Loucy (cell line): ENCODE measurements around the gene BEAN1.

ENCODE experiments used
- H2AFZ ChIP-seq: fragments of 200-600 bp; sonication (generic); 2 replicates; pipeline ENCODE4 v1.6.0; 2016; ENCODE audit warnings: antibody characterized with exemption, mild to moderate bottlenecking, low read length, moderate library complexity
- H3F3A ChIP-seq: fragments of 200-600 bp; 2 replicates; pipeline ENCODE4 v1.6.0; 2016; ENCODE audit warnings: antibody characterized with exemption, low read depth, mild to moderate bottlenecking
- H3K27me3 ChIP-seq: fragments of 200-600 bp; sonication (generic); 2 replicates; pipeline ENCODE4 v1.6.1; 2014; ENCODE audit warnings: low read length, mild to moderate bottlenecking; ENCODE audit not compliant: insufficient read depth, poor library complexity, severe bottlenecking
- H3K36me3 ChIP-seq: fragments of 200-600 bp; sonication (generic); 2 replicates; pipeline ENCODE4 v1.6.1; 2016; ENCODE audit warnings: low read length; ENCODE audit not compliant: insufficient read depth
- H3K4me1 ChIP-seq: fragments of 200-600 bp; sonication (generic); 2 replicates; pipeline ENCODE4 v1.5.1; 2014; ENCODE audit warnings: low read length, mild to moderate bottlenecking; ENCODE audit not compliant: insufficient read depth, poor library complexity, severe bottlenecking
- H3K4me2 ChIP-seq: fragments of 200-600 bp; sonication (generic); 2 replicates; pipeline ENCODE4 v1.6.0; 2014; ENCODE audit warnings: antibody characterized with exemption, low read length, low read depth, mild to moderate bottlenecking; ENCODE audit not compliant: poor library complexity, severe bottlenecking
- H3K4me3 ChIP-seq: fragments of 200-600 bp; sonication (generic); 2 replicates; pipeline ENCODE4 v1.5.1; 2014; ENCODE audit warnings: low read length, mild to moderate bottlenecking, mixed read lengths; ENCODE audit not compliant: poor library complexity, severe bottlenecking
- H3K79me2 ChIP-seq: fragments of 200-600 bp; sonication (generic); 2 replicates; pipeline ENCODE4 v1.6.1; 2014; ENCODE audit warnings: low read length; ENCODE audit not compliant: insufficient read depth
- H3K9ac ChIP-seq: fragments of 200-600 bp; sonication (generic); 2 replicates; pipeline ENCODE4 v1.6.0; 2014; ENCODE audit warnings: mild to moderate bottlenecking, low read depth, low read length, moderate library complexity; ENCODE audit not compliant: poor library complexity, severe bottlenecking
- H3K9me2 ChIP-seq: fragments of 200-600 bp; sonication (generic); replicated peaks from 2 replicates; pipeline ENCODE4 v1.6.1; 2016; ENCODE audit warnings: low read depth, low read length, mixed read lengths
- H3K9me3 ChIP-seq: fragments of 200-600 bp; sonication (generic); 2 replicates; pipeline ENCODE4 v1.6.1; 2014; ENCODE audit warnings: mild to moderate bottlenecking, antibody characterized with exemption, low read length, low read depth; ENCODE audit not compliant: insufficient read depth
- H4K20me1 ChIP-seq: fragments of 200-600 bp; sonication (generic); 2 replicates; pipeline ENCODE4 v1.6.0; 2014; ENCODE audit warnings: antibody characterized with exemption, low read length, mild to moderate bottlenecking; ENCODE audit not compliant: insufficient read depth, poor library complexity, severe bottlenecking
- EZH2phosphoT487 ChIP-seq: fragments of 200-600 bp; IDR thresholded peaks from 2 replicates; pipeline ENCODE4 v1.6.1; 2018; ENCODE audit warnings: antibody characterized with exemption, mild to moderate bottlenecking, moderate library complexity, borderline replicate concordance
- TF ChIP-seq, protein P1 (sequence below): fragments of 200-600 bp; sonication (generic); conservative IDR thresholded peaks from 2 replicates; pipeline ENCODE4 v1.5.1; 2014; ENCODE audit warnings: mild to moderate bottlenecking, antibody characterized with exemption, low read length

The BEAN1 gene

DNA sequence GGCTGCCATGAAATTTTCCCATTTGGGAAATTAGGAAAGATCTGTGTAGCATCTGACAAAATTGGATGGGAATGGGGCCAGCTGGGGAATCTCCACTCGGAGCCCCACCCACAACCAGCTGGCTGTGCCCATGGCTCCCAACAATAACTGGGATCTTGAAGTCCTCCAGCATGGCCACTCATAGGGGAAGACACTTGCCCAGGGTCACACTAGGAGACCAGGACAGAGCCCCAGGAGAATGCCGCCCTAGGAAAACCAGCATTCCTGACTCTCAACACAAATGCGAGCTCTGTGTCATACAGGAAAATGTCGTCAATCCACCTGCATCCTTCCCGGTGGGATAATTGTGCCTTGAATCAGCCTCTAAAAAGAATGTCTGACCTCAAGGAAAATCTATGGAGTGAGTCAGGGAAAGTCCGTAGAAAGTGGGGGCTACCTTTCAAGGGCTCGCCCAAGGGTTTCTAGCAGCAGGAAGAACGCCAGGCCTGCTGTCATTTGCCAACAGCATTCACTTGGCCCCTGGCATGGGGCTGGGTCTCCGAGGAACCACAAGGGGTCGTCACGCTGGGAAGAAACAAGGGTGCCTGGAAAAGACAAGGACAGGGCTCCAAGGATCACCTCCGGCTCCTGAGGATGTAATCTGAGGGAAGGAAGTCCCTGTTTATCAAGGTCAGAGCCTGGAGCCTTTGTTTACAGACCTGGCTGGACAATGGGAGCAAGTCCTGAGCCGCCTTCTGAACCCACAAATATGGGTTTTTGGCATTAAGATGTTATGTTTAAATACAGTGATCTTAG lies 44.7 kb upstream of the BEAN1 start:
- Histone ChIP-seq H3K9ac (no peak overlapping the region), H3K36me3 (no peaks in the 10 kb centered on the region), H2AFZ (no peak overlapping the region), H3K4me1 (no peaks in the 10 kb centered on the region), H3K27me3 (no peaks in the 10 kb centered on the region), H3F3A (no peaks in the 10 kb centered on the region), H3K4me3 (no peak overlapping the region), H3K9me3 (no peaks in the 10 kb centered on the region), H3K79me2 (no peaks in the 10 kb centered on the region), H3K9me2 (no peaks in the 10 kb centered on the region), H4K20me1 (no peaks in the 10 kb centered on the region), H3K4me2 (no peak overlapping the region)
- TF ChIP-seq EZH2phosphoT487: no peak
- TF ChIP-seq, protein P1, sequence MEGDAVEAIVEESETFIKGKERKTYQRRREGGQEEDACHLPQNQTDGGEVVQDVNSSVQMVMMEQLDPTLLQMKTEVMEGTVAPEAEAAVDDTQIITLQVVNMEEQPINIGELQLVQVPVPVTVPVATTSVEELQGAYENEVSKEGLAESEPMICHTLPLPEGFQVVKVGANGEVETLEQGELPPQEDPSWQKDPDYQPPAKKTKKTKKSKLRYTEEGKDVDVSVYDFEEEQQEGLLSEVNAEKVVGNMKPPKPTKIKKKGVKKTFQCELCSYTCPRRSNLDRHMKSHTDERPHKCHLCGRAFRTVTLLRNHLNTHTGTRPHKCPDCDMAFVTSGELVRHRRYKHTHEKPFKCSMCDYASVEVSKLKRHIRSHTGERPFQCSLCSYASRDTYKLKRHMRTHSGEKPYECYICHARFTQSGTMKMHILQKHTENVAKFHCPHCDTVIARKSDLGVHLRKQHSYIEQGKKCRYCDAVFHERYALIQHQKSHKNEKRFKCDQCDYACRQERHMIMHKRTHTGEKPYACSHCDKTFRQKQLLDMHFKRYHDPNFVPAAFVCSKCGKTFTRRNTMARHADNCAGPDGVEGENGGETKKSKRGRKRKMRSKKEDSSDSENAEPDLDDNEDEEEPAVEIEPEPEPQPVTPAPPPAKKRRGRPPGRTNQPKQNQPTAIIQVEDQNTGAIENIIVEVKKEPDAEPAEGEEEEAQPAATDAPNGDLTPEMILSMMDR: no peak

DNA sequence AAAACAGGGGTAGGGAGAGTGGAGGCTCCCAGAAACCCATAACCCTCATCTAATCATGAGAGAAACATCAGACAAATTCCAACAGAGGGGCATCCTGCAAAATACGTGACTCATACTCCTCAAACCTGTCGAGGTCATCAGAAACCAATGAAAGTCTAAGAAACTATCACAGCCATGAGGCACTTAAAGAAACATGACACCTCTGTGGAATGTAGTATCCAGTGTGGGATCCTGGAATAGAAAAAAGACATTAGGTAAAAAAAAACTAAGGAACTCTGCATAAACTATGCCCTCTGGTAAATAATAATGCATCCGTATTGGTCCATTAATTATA lies 44.2 kb upstream of the BEAN1 start:
- Histone ChIP-seq H4K20me1 (no peaks in the 10 kb centered on the region), H3K9ac (no peak overlapping the region), H3K4me1 (no peaks in the 10 kb centered on the region), H2AFZ (no peak overlapping the region), H3K4me3 (no peak overlapping the region), H3K9me3 (no peaks in the 10 kb centered on the region), H3K36me3 (no peaks in the 10 kb centered on the region), H3K4me2 (no peak overlapping the region), H3K79me2 (no peaks in the 10 kb centered on the region), H3K9me2 (no peaks in the 10 kb centered on the region), H3F3A (no peaks in the 10 kb centered on the region), H3K27me3 (no peaks in the 10 kb centered on the region)
- TF ChIP-seq, protein P1: no peak
- no peak for TF ChIP-seq EZH2phosphoT487

DNA sequence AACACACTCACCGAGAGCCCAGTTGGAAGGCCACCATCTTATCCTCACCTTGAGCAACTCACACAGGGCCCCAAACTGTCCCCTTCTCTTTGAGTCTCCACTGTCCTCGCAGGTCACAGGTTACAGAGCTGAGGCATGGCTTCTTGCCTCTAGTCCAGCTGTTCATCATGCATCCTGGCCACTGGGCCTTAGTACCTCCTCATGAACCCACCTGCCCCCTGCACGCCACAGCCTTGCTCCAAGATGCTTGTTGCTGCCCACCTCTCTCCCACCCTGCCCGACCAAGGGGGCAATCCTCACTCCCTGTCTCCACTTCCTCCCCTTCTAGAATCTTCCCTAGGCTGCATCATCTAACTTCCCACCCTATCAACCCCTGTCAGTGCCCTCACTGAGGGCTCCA lies 43.5 kb upstream of the BEAN1 start:
- no peaks in the 10 kb centered on the region for H3F3A ChIP-seq
- no peaks in the 10 kb centered on the region for H4K20me1 ChIP-seq
- H3K4me2 ChIP-seq: no peak overlapping the region
- H2AFZ ChIP-seq: no peak overlapping the region
- no peaks in the 10 kb centered on the region for H3K9me3 ChIP-seq
- H3K9ac ChIP-seq: no peak overlapping the region
- no peaks in the 10 kb centered on the region for H3K36me3 ChIP-seq
- H3K4me3 ChIP-seq: no peak overlapping the region
- no peaks in the 10 kb centered on the region for H3K79me2 ChIP-seq
- TF ChIP-seq, protein P1: no peak
- TF ChIP-seq EZH2phosphoT487: no peak
- H3K27me3 ChIP-seq: no peaks in the 10 kb centered on the region
- no peaks in the 10 kb centered on the region for H3K9me2 ChIP-seq
- H3K4me1 ChIP-seq: no peaks in the 10 kb centered on the region
